H9 (cell line): ENCODE data around the gene NT5C2. TPM values are rescaled to one million over a fixed set of nuclear protein-coding genes. Genes with fewer than 3 reads are reported as not detected.

Experiments
- DNase-seq: peaks from one replicate; pipeline ENCODE4 v3.0.0-alpha.2; 2017
- H2AFZ ChIP-seq: one replicate; pipeline ENCODE4 v1.6.1; 2013; ENCODE audit warnings: mild to moderate bottlenecking, low read length, control low read depth, moderate library complexity
- H2AK5ac ChIP-seq: 2 replicates; pipeline ENCODE4 v1.6.1; 2013; ENCODE audit warnings: low read length, control low read depth, mixed read lengths; ENCODE audit not compliant: insufficient read length
- H2BK120ac ChIP-seq: one replicate; pipeline ENCODE4 v1.6.1; 2013; ENCODE audit warnings: low read depth, mild to moderate bottlenecking, low read length, control low read depth, inconsistent platforms; ENCODE audit not compliant: poor library complexity, severe bottlenecking
- H2BK12ac ChIP-seq: 2 replicates; pipeline ENCODE4 v1.6.1; 2013; ENCODE audit warnings: low read length, control low read depth, mixed read lengths, low read depth; ENCODE audit not compliant: insufficient read length
- H2BK15ac ChIP-seq: 2 replicates; pipeline ENCODE4 v1.6.1; 2013; ENCODE audit warnings: low read depth, low read length, control low read depth
- H2BK20ac ChIP-seq: one replicate; pipeline ENCODE4 v1.6.1; 2013; ENCODE audit warnings: low read depth, mild to moderate bottlenecking, low read length, control low read depth, inconsistent platforms; ENCODE audit not compliant: poor library complexity, severe bottlenecking
- H2BK5ac ChIP-seq: 2 replicates; pipeline ENCODE4 v1.6.1; 2013; ENCODE audit warnings: low read length, control low read depth, mixed read lengths; ENCODE audit not compliant: insufficient read length
- H3K14ac ChIP-seq: 2 replicates; pipeline ENCODE4 v1.6.1; 2013; ENCODE audit warnings: low read length, control low read depth; ENCODE audit not compliant: insufficient read depth
- H3K18ac ChIP-seq: 2 replicates; pipeline ENCODE4 v1.6.1; 2013; ENCODE audit warnings: low read depth, mild to moderate bottlenecking, mixed read lengths, low read length, control low read depth; ENCODE audit not compliant: insufficient read length
- H3K23ac ChIP-seq: 2 replicates; pipeline ENCODE4 v1.6.1; 2013; ENCODE audit warnings: low read length, control low read depth, mixed read lengths, low read depth; ENCODE audit not compliant: insufficient read length
- H3K23me2 ChIP-seq: 2 replicates; pipeline ENCODE4 v1.6.1; 2013; ENCODE audit warnings: low read depth, mild to moderate bottlenecking, mixed read lengths, low read length, control low read depth; ENCODE audit not compliant: insufficient read length, poor library complexity, severe bottlenecking
- H3K27ac ChIP-seq: 2 replicates; pipeline ENCODE4 v1.5.1; 2013; ENCODE audit warnings: low read length, control low read depth, mixed read lengths, low read depth; ENCODE audit not compliant: insufficient read length
- H3K27me3 ChIP-seq: 2 replicates; pipeline ENCODE4 v1.6.1; 2013; ENCODE audit warnings: low read length, control low read depth, inconsistent platforms; ENCODE audit not compliant: insufficient read depth
- H3K4ac ChIP-seq: 2 replicates; pipeline ENCODE4 v1.6.1; 2013; ENCODE audit warnings: low read depth, mild to moderate bottlenecking, control low read depth, inconsistent platforms, low read length, moderate library complexity
- H3K4me1 ChIP-seq: 2 replicates; pipeline ENCODE4 v1.6.1; 2013; ENCODE audit warnings: low read length, control low read depth, inconsistent platforms; ENCODE audit not compliant: insufficient read depth
- H3K4me2 ChIP-seq: 2 replicates; pipeline ENCODE4 v1.6.1; 2013; ENCODE audit warnings: low read length, control low read depth, mixed read lengths; ENCODE audit not compliant: insufficient read length, insufficient read depth
- H3K56ac ChIP-seq: 2 replicates; pipeline ENCODE4 v1.6.1; 2013; ENCODE audit warnings: low read depth, mild to moderate bottlenecking, mixed read lengths, low read length, control low read depth; ENCODE audit not compliant: insufficient read length
- H3K79me1 ChIP-seq: 2 replicates; pipeline ENCODE4 v1.6.1; 2013; ENCODE audit warnings: low read depth, mild to moderate bottlenecking, moderate library complexity, low read length, control low read depth, inconsistent platforms; ENCODE audit not compliant: insufficient read depth, poor library complexity, severe bottlenecking
- H3K79me2 ChIP-seq: 2 replicates; pipeline ENCODE4 v1.6.1; 2013; ENCODE audit warnings: low read length, control low read depth, inconsistent platforms; ENCODE audit not compliant: insufficient read depth
- H3K9ac ChIP-seq: 2 replicates; pipeline ENCODE4 v1.6.1; 2013; ENCODE audit warnings: low read length, control low read depth, mixed read lengths; ENCODE audit not compliant: insufficient read length; ENCODE audit errors: extremely low read depth
- H3K9me3 ChIP-seq: one replicate; pipeline ENCODE4 v1.6.1; 2013; ENCODE audit warnings: low read depth, low read length, inconsistent platforms; ENCODE audit not compliant: control insufficient read depth
- H3T11ph ChIP-seq: one replicate; pipeline ENCODE4 v1.6.1; 2013; ENCODE audit warnings: mild to moderate bottlenecking, low read length, control low read depth, inconsistent platforms
- H4K20me1 ChIP-seq: one replicate; pipeline ENCODE4 v1.6.1; 2013; ENCODE audit not compliant: control insufficient read depth, insufficient read length, insufficient read depth
- H4K5ac ChIP-seq: 2 replicates; pipeline ENCODE4 v1.6.1; 2013; ENCODE audit warnings: low read depth, mild to moderate bottlenecking, mixed read lengths, low read length, control low read depth; ENCODE audit not compliant: insufficient read length
- H4K8ac ChIP-seq: replicated peaks from 2 replicates; pipeline ENCODE4 v1.6.1; 2013; ENCODE audit warnings: low read length, control low read depth, mixed read lengths, low read depth; ENCODE audit not compliant: insufficient read length
- H4K91ac ChIP-seq: 2 replicates; pipeline ENCODE4 v1.6.1; 2013; ENCODE audit warnings: low read depth, mild to moderate bottlenecking, moderate library complexity, mixed read lengths, low read length, control low read depth; ENCODE audit not compliant: insufficient read length
- H3K27ac Mint-ChIP-seq, 3 experiments: 2 replicates in 2 of 3; 3 replicates in 1 of 3; pipeline ENCODE4 v1.8.0; 2020 to 2021; ENCODE audit warnings: mixed read lengths in 3 of 3, mild to moderate bottlenecking in 1 of 3, moderate library complexity in 1 of 3
- H3K27me3 Mint-ChIP-seq: 2 replicates; pipeline ENCODE4 v1.8.0; 2021; ENCODE audit warnings: low read depth, mild to moderate bottlenecking, moderate library complexity, mixed read lengths
- H3K36me3 Mint-ChIP-seq, 3 experiments: 2 replicates in 2 of 3; 3 replicates in 1 of 3; pipeline ENCODE4 v1.8.0; 2020 to 2021; ENCODE audit warnings: low read depth in 3 of 3, mixed read lengths in 3 of 3; ENCODE audit not compliant: insufficient read depth in 1 of 3
- H3K4me1 Mint-ChIP-seq, 2 experiments: 2 replicates each; pipeline ENCODE4 v1.8.0; 2020; ENCODE audit warnings: mixed read lengths in 2 of 2
- H3K4me3 Mint-ChIP-seq, 2 experiments: 2 replicates in 1 of 2; 3 replicates in 1 of 2; pipeline ENCODE4 v1.8.0; 2020 to 2021; ENCODE audit warnings: mild to moderate bottlenecking in 2 of 2, mixed read lengths in 2 of 2, moderate library complexity in 1 of 2
- H3K9me3 Mint-ChIP-seq, 2 experiments: 2 replicates in 1 of 2; 3 replicates in 1 of 2; pipeline ENCODE4 v1.8.0; 2020; ENCODE audit warnings: mild to moderate bottlenecking in 2 of 2, mixed read lengths in 2 of 2, moderate library complexity in 1 of 2
- CTCF ChIP-seq: fragments of 200-600 bp; sonication (generic); conservative IDR thresholded peaks from 3 replicates; pipeline ENCODE4 v1.8.0; 2021; ENCODE audit warnings: antibody characterized with exemption, mild to moderate bottlenecking
- WGBS: extraction: QIAGEN DNeasy Blood & Tissue Kit; methylation state at CpG from one replicate; pipeline ENCODE4 v1.1.7; 2013; ENCODE audit warnings: missing lambda C conversion rate, low lambda C conversion rate, mixed read lengths; ENCODE audit not compliant: insufficient read length; ENCODE audit errors: extremely low coverage; 5-methylcytosine and 5-hydroxymethylcytosine counted together
- total RNA-seq: library from RNA; stranded (reverse); gene quantifications from 2 replicates; pipeline ENCODE4 v1.2.1, GENCODE V29; 2021

The NT5C2 gene
- total RNA-seq, 1 experiment from 2014 or later, result 69.6 TPM

DNA sequence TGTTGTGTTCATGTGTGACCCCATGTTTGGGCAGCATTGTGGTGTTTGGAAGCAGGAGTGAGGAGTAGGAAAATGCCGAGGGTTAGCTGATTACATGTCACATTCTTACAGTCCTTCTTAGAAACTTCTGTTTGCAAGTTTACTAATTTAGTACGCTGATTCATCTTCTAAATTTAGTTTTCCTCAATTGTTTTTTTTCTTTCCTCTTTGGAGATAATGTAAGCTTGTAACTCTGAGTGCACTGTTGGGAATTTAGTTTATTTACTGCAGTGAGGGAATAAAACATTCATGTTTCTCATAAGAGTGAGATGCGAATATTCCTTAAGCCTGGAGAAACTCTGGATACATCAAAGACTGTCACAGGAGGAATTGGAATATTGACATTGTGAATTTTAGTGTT, 135.0 kb downstream of the NT5C2 start:
- H2BK20ac ChIP-seq, result no peak overlapping the region
- H3K9ac ChIP-seq, result no peak overlapping the region
- no peak overlapping the region for H2AK5ac ChIP-seq
- H3K23ac ChIP-seq, result no peak overlapping the region
- no peak overlapping the region for H2BK15ac ChIP-seq
- H4K5ac ChIP-seq, result no peak overlapping the region
- DNase-seq, result no peak
- no peak overlapping the region for H3K56ac ChIP-seq
- H3K27me3 ChIP-seq, result no peaks in the 10 kb centered on the region
- no peak overlapping the region for H3K4me2 ChIP-seq
- H3T11ph ChIP-seq, result no peak overlapping the region
- no peak overlapping the region for H2BK120ac ChIP-seq
- no peak overlapping the region for H2BK5ac ChIP-seq
- no peaks in the 10 kb centered on the region for H3K9me3 ChIP-seq
- no CpG with 5 or more reads among the region's 3 CpGs for WGBS
- Mint-ChIP-seq H3K27me3 (no peaks in the 10 kb centered on the region), H3K4me1 (peaks cover 13% of the 10 kb centered on the region in 2 experiments), H3K36me3 (peaks cover 2 to 15% (median 3%) of the 10 kb centered on the region in 3 experiments; a peak in 3 of 7 replicates), H3K4me3 (no peak overlapping the region), H3K9me3 (no peaks in the 10 kb centered on the region), H3K27ac (no peak overlapping the region)
- no peaks in the 10 kb centered on the region for H4K20me1 ChIP-seq
- no peaks in the 10 kb centered on the region for H3K79me1 ChIP-seq
- no peak overlapping the region for H2AFZ ChIP-seq
- H3K79me2 ChIP-seq, result no peaks in the 10 kb centered on the region
- TF ChIP-seq CTCF, result no peak
- no peak overlapping the region for H3K14ac ChIP-seq
- H3K27ac ChIP-seq, result no peak overlapping the region
- H3K18ac ChIP-seq, result no peak overlapping the region
- no peaks in the 10 kb centered on the region for H3K23me2 ChIP-seq
- H3K4ac ChIP-seq, result no peak overlapping the region
- H2BK12ac ChIP-seq, result no peak overlapping the region
- H4K8ac ChIP-seq, result no peak overlapping the region
- no peaks in the 10 kb centered on the region for H3K4me1 ChIP-seq
- no peak overlapping the region for H4K91ac ChIP-seq
